ENCODE results near the gene CACNG5. TPM values are rescaled to one million over a fixed set of nuclear protein-coding genes. Genes with fewer than 3 reads are reported as not detected.

CACNG5 gene
- total RNA-seq, 3 donors from 2014 or later (not counting 1 experiment from before 2014, with no cell fraction given) = not detected

- intact Hi-C loops (cut with micrococcal nuclease) = no loop called here
- H3K4me1 Mint-ChIP-seq = peaks cover 0 to 6% of the 10 kb centered on the region in 2 donors
- Histone ChIP-seq H3K4me1 (ENCODE audit: control insufficient read depth, insufficient read depth, low read length) (no peaks in the 10 kb centered on the region), H3K9me3 (ENCODE audit: control insufficient read depth, insufficient read depth, low read length) (no peaks in the 10 kb centered on the region), H3K27ac (ENCODE audit: low read length) (no peak overlapping the region), H3K4me3 (ENCODE audit: low read length) (no peak overlapping the region), H3K36me3 (ENCODE audit: control insufficient read depth, insufficient read depth, low read length) (no peaks in the 10 kb centered on the region), H3K27me3 (ENCODE audit: control insufficient read depth, insufficient read depth, low read length) (peaks cover 15% of the 10 kb centered on the region)
- H3K4me3 Mint-ChIP-seq = no peak overlapping the region
- H3K36me3 Mint-ChIP-seq = no peaks in the 10 kb centered on the region
- DNase-seq (no peak), ATAC-seq (no peak)
- 46% methylated on average over 7 of the region's 7 CpGs for WGBS (ENCODE audit: insufficient coverage)
- no peak for TF ChIP-seq CTCF (IDR thresholded peaks at IDR 0.05)
- no peaks in the 10 kb centered on the region for H3K9me3 Mint-ChIP-seq
- H3K27me3 Mint-ChIP-seq (ENCODE audit: low read depth in 2 of 2) = peaks cover 37% of the 10 kb centered on the region in 2 donors
- no peak overlapping the region for H3K27ac Mint-ChIP-seq
Measured at GRCh38 chr17:66834426-66834918, 445 bp upstream of the CACNG5 start.

GRCh38 chr17:66835476-66835875 lies 559 bp downstream of the CACNG5 start:
- no peak overlapping the region for H3K4me3 ChIP-seq (ENCODE audit: low read length)
- TF ChIP-seq CTCF (IDR thresholded peaks at IDR 0.05) = no peak
- no peak overlapping the region for H3K4me3 Mint-ChIP-seq
- no peak for ATAC-seq
- H3K27ac ChIP-seq (ENCODE audit: low read length) = no peak overlapping the region
- H3K27me3 ChIP-seq (ENCODE audit: control insufficient read depth, insufficient read depth, low read length) = peaks cover 15% of the 10 kb centered on the region
- H3K4me1 Mint-ChIP-seq = no peaks in the 10 kb centered on the region
- H3K4me1 ChIP-seq (ENCODE audit: control insufficient read depth, insufficient read depth, low read length) = no peaks in the 10 kb centered on the region
- no peaks in the 10 kb centered on the region for H3K36me3 ChIP-seq (ENCODE audit: control insufficient read depth, insufficient read depth, low read length)
- intact Hi-C loops (cut with micrococcal nuclease) = no loop called here
- WGBS (ENCODE audit: insufficient coverage) = 60% methylated on average over 16 of the region's 16 CpGs
- no peaks in the 10 kb centered on the region for H3K9me3 ChIP-seq (ENCODE audit: control insufficient read depth, insufficient read depth, low read length)
- peaks cover 30% of the 10 kb centered on the region in 2 donors for H3K27me3 Mint-ChIP-seq (ENCODE audit: low read depth in 2 of 2)
- no peaks in the 10 kb centered on the region for H3K36me3 Mint-ChIP-seq
- H3K9me3 Mint-ChIP-seq = no peaks in the 10 kb centered on the region
- no peak for DNase-seq
- H3K27ac Mint-ChIP-seq = no peak overlapping the region

GRCh38 chr17:66836063-66837005 lies 1.4 kb downstream of the CACNG5 start:
- ATAC-seq = no peak
- no peak overlapping the region for H3K27ac Mint-ChIP-seq
- H3K27me3 Mint-ChIP-seq (ENCODE audit: low read depth in 2 of 2) = peaks cover 25 to 31% of the 10 kb centered on the region in 2 donors
- Histone ChIP-seq H3K27ac (ENCODE audit: low read length) (no peak overlapping the region), H3K36me3 (ENCODE audit: control insufficient read depth, insufficient read depth, low read length) (no peaks in the 10 kb centered on the region), H3K4me1 (ENCODE audit: control insufficient read depth, insufficient read depth, low read length) (no peaks in the 10 kb centered on the region), H3K9me3 (ENCODE audit: control insufficient read depth, insufficient read depth, low read length) (no peaks in the 10 kb centered on the region), H3K27me3 (ENCODE audit: control insufficient read depth, insufficient read depth, low read length) (peaks cover 15% of the 10 kb centered on the region), H3K4me3 (ENCODE audit: low read length) (no peak overlapping the region)
- intact Hi-C loops (cut with micrococcal nuclease) = no loop called here
- no peaks in the 10 kb centered on the region for H3K4me1 Mint-ChIP-seq
- no peaks in the 10 kb centered on the region for H3K36me3 Mint-ChIP-seq
- TF ChIP-seq CTCF (IDR thresholded peaks at IDR 0.05) = no peak
- H3K9me3 Mint-ChIP-seq = no peaks in the 10 kb centered on the region
- no peak overlapping the region for H3K4me3 Mint-ChIP-seq
- WGBS (ENCODE audit: insufficient coverage) = 76% methylated on average over 11 of the region's 11 CpGs
- DNase-seq = no peak

Data from natural killer cell (primary cell).